Measurements from ENCODE around the gene RASA3.

GRCh38 chr13:114066956-114067355 lies 65.5 kb downstream of the RASA3 start:
- no peak for TF ChIP-seq CTCF (conservative IDR thresholded peaks at IDR 0.05; ENCODE audit: low read length)
- no peak for TF ChIP-seq EZH2phosphoT487 (IDR thresholded peaks at IDR 0.05; ENCODE audit: borderline replicate concordance)
